Nephron progenitor cell (in vitro differentiated cells): ENCODE measurements around the gene GHRH.

ENCODE experiments used
- DNase-seq: peaks from one replicate; pipeline ENCODE4 v3.0.0; 2021
- H3K27ac Mint-ChIP-seq: 2 replicates; pipeline ENCODE4 v1.8.0; 2021; ENCODE audit warnings: mild to moderate bottlenecking, moderate library complexity, mixed read lengths
- H3K27me3 Mint-ChIP-seq: 2 replicates; pipeline ENCODE4 v1.8.0; 2021; ENCODE audit warnings: mild to moderate bottlenecking, low read depth, mixed read lengths; ENCODE audit not compliant: poor library complexity
- H3K36me3 Mint-ChIP-seq: 2 replicates; pipeline ENCODE4 v1.8.0; 2021; ENCODE audit warnings: low read depth, mixed read lengths
- H3K4me1 Mint-ChIP-seq: 2 replicates; pipeline ENCODE4 v1.8.0; 2021; ENCODE audit warnings: mixed read lengths
- H3K4me3 Mint-ChIP-seq: 2 replicates; pipeline ENCODE4 v1.8.0; 2021; ENCODE audit warnings: mild to moderate bottlenecking, moderate library complexity, mixed read lengths
- H3K9me3 Mint-ChIP-seq: 2 replicates; pipeline ENCODE4 v1.8.0; 2021; ENCODE audit warnings: mild to moderate bottlenecking, moderate library complexity, mixed read lengths
- CTCF ChIP-seq: fragments of 200-600 bp; sonication (generic); IDR thresholded peaks from 2 replicates; pipeline ENCODE4 v1.5.0; 2021; ENCODE audit warnings: antibody characterized with exemption

The GHRH gene

GRCh38 chr20:37295001-37295400 lies 33.4 kb upstream of the GHRH start:
- Mint-ChIP-seq H3K9me3 (peaks cover 33% of the 10 kb centered on the region), H3K27ac (no peak overlapping the region), H3K4me1 (peaks cover 17% of the 10 kb centered on the region), H3K27me3 (peaks cover 12% of the 10 kb centered on the region), H3K4me3 (no peak overlapping the region), H3K36me3 (peaks cover 58% of the 10 kb centered on the region)
- no peak for DNase-seq
- TF ChIP-seq CTCF: no peak

- Mint-ChIP-seq H3K4me3 (peak overlapping the region; percentile 4), H3K27me3 (peaks cover 9% of the 10 kb centered on the region), H3K27ac (no peak overlapping the region), H3K4me1 (peaks cover 21% of the 10 kb centered on the region), H3K9me3 (peaks cover 33% of the 10 kb centered on the region), H3K36me3 (peaks cover 55% of the 10 kb centered on the region)
- no peak for TF ChIP-seq CTCF
- no peak for DNase-seq
These were observed 32.8 kb upstream of the GHRH start for GRCh38 chr20:37294262-37294981.

- no peak for TF ChIP-seq CTCF
- Mint-ChIP-seq H3K9me3 (peaks cover 33% of the 10 kb centered on the region), H3K36me3 (peaks cover 48% of the 10 kb centered on the region), H3K27me3 (peaks cover 9% of the 10 kb centered on the region), H3K27ac (no peak overlapping the region), H3K4me1 (peaks cover 24% of the 10 kb centered on the region), H3K4me3 (no peak overlapping the region)
- DNase-seq: no peak
These were observed 31.8 kb upstream of the GHRH start for GRCh38 chr20:37293301-37293943.

GRCh38 chr20:37291724-37292126 lies 30.1 kb upstream of the GHRH start:
- DNase-seq: no peak
- Mint-ChIP-seq H3K27ac (peak overlapping the region; percentile 82), H3K9me3 (peaks cover 33% of the 10 kb centered on the region), H3K36me3 (peaks cover 39% of the 10 kb centered on the region), H3K27me3 (peaks cover 23% of the 10 kb centered on the region), H3K4me3 (peak overlapping the region; percentile 89), H3K4me1 (peaks cover 24% of the 10 kb centered on the region)
- TF ChIP-seq CTCF: no peak

- TF ChIP-seq CTCF: no peak
- no peak for DNase-seq
- peaks cover 33% of the 10 kb centered on the region for H3K9me3 Mint-ChIP-seq
- peak overlapping the region; percentile 89 for H3K4me3 Mint-ChIP-seq
- peaks cover 39% of the 10 kb centered on the region for H3K36me3 Mint-ChIP-seq
- H3K27ac Mint-ChIP-seq: peak overlapping the region; percentile 99
- H3K27me3 Mint-ChIP-seq: peaks cover 28% of the 10 kb centered on the region
- peaks cover 19% of the 10 kb centered on the region for H3K4me1 Mint-ChIP-seq
These were observed 28.7 kb upstream of the GHRH start for GRCh38 chr20:37290158-37290810.
